Progenitor cell of endocrine pancreas (in vitro differentiated cells): ENCODE data around the gene LRRC63. TPM values are rescaled to one million over a fixed set of nuclear protein-coding genes. Genes with fewer than 3 reads are reported as not detected.
"Not testable (repeated sequence)": the region's sequence is repeated elsewhere in the genome, so short reads cannot be mapped to it uniquely, and the experiment has no call there.

Source experiments
- DNase-seq: peaks from one replicate; pipeline ENCODE4 v3.0.0; 2021; ENCODE audit warnings: low spot score; ENCODE audit not compliant: unreplicated experiment
- H3K27ac Mint-ChIP-seq: 2 replicates; pipeline ENCODE4 v1.8.0; 2021; ENCODE audit warnings: mild to moderate bottlenecking, moderate library complexity, mixed read lengths
- H3K27me3 Mint-ChIP-seq: 2 replicates; pipeline ENCODE4 v1.8.0; 2021; ENCODE audit warnings: mixed read lengths
- H3K36me3 Mint-ChIP-seq: 2 replicates; pipeline ENCODE4 v1.8.0; 2022; ENCODE audit warnings: mixed read lengths; ENCODE audit not compliant: insufficient read depth
- H3K4me1 Mint-ChIP-seq: 2 replicates; pipeline ENCODE4 v1.8.0; 2021; ENCODE audit warnings: low read depth, mixed read lengths
- H3K4me3 Mint-ChIP-seq: 2 replicates; pipeline ENCODE4 v1.8.0; 2021; ENCODE audit warnings: low read depth, mild to moderate bottlenecking, moderate library complexity, mixed read lengths
- H3K9me3 Mint-ChIP-seq: 2 replicates; pipeline ENCODE4 v1.8.0; 2021; ENCODE audit warnings: low read depth, mixed read lengths
- CTCF ChIP-seq: fragments of 200-600 bp; sonication (generic); IDR thresholded peaks from one replicate; pipeline ENCODE4 v1.5.0; 2021; ENCODE audit warnings: antibody characterized with exemption, mild to moderate bottlenecking; ENCODE audit not compliant: unreplicated experiment
- total RNA-seq: library from RNA; stranded (reverse); gene quantifications from 2 replicates; pipeline ENCODE4 v1.2.1, GENCODE V29; 2021

LRRC63 gene
- total RNA-seq, 1 donor from 2014 or later = 0.24 TPM

- H3K4me1 Mint-ChIP-seq = peaks cover 19% of the 10 kb centered on the region
- H3K4me3 Mint-ChIP-seq = no peak overlapping the region
- no peak for TF ChIP-seq CTCF
- no peaks in the 10 kb centered on the region for H3K9me3 Mint-ChIP-seq
- peak overlapping the region; percentile 94 for H3K27ac Mint-ChIP-seq
- H3K36me3 Mint-ChIP-seq = no peaks in the 10 kb centered on the region
- no peak for DNase-seq
- no peaks in the 10 kb centered on the region for H3K27me3 Mint-ChIP-seq
Measured at GRCh38 chr13:46278474-46278873, 66.7 kb downstream of the LRRC63 start.

GRCh38 chr13:46281779-46282178 lies 70.1 kb downstream of the LRRC63 start:
- TF ChIP-seq CTCF = no peak
- H3K4me3 Mint-ChIP-seq = no peak overlapping the region

GRCh38 chr13:46283912-46284824 lies 72.4 kb downstream of the LRRC63 start:
- H3K9me3 Mint-ChIP-seq, H3K27me3 Mint-ChIP-seq, H3K27ac Mint-ChIP-seq: not testable (repeated sequence)

More at GRCh38 chr13:46281779-46282178, 70.1 kb downstream of the LRRC63 start:
- Mint-ChIP-seq H3K9me3 (no peaks in the 10 kb centered on the region), H3K27ac (peak overlapping the region; percentile 0), H3K36me3 (no peaks in the 10 kb centered on the region), H3K4me1 (peaks cover 26% of the 10 kb centered on the region), H3K27me3 (no peaks in the 10 kb centered on the region)
- no peak for DNase-seq

GRCh38 chr13:46286972-46287371 lies 75.2 kb downstream of the LRRC63 start:
- no peaks in the 10 kb centered on the region for H3K36me3 Mint-ChIP-seq
- no peak overlapping the region for H3K27ac Mint-ChIP-seq
- H3K4me3 Mint-ChIP-seq = no peak overlapping the region
- peaks cover 9% of the 10 kb centered on the region for H3K4me1 Mint-ChIP-seq
- no peaks in the 10 kb centered on the region for H3K9me3 Mint-ChIP-seq
- H3K27me3 Mint-ChIP-seq = no peaks in the 10 kb centered on the region
- no peak for TF ChIP-seq CTCF
- no peak for DNase-seq

More at GRCh38 chr13:46283912-46284824, 72.4 kb downstream of the LRRC63 start:
- peaks cover 20% of the 10 kb centered on the region for H3K4me1 Mint-ChIP-seq
- not testable (repeated sequence) for H3K4me3 Mint-ChIP-seq, H3K36me3 Mint-ChIP-seq, DNase-seq

- no peak overlapping the region for H3K4me3 Mint-ChIP-seq
- no peak for DNase-seq
- no peaks in the 10 kb centered on the region for H3K9me3 Mint-ChIP-seq
- H3K27ac Mint-ChIP-seq = no peak overlapping the region
- no peaks in the 10 kb centered on the region for H3K27me3 Mint-ChIP-seq
- H3K4me1 Mint-ChIP-seq = peaks cover 6% of the 10 kb centered on the region
- no peaks in the 10 kb centered on the region for H3K36me3 Mint-ChIP-seq
- TF ChIP-seq CTCF = peak; percentile 80
Measured at GRCh38 chr13:46288570-46289259, 77.0 kb downstream of the LRRC63 start.
